Motor neuron (in vitro differentiated cells): ENCODE measurements around the gene TTC7B. TPM values are rescaled to one million over a fixed set of nuclear protein-coding genes. Genes with fewer than 3 reads are reported as not detected.
A peak's percentile ranks its signal among the peaks of the same experiment; 100 is the strongest.
"Not testable (repeated sequence)": the region's sequence is repeated elsewhere in the genome, so short reads cannot be mapped to it uniquely, and the experiment has no call there.

Experiments used
- ATAC-seq, 8 experiments: fragments of 200-7000 bp; cut with Tn5 transposase; replicated peaks in 6 of 8; 2 replicates each; pipeline ENCODE4 v1.8.0; 2021; ENCODE audit warnings: mild to moderate bottlenecking in 8 of 8, moderate library complexity in 8 of 8
- H3K27ac ChIP-seq, 2 donors: fragments of 250-450 bp; sonication (Bioruptor Pico); 2 replicates each; pipeline ENCODE4 v1.9.0; 2021; ENCODE audit warnings: antibody characterized with exemption in 2 of 2, mild to moderate bottlenecking in 2 of 2, moderate library complexity in 1 of 2
- H3K4me1 ChIP-seq, 2 donors: fragments of 250-450 bp; sonication (Bioruptor Pico); replicated peaks in 1 of 2; 2 replicates each; pipeline ENCODE4 v1.6.1; 2021; ENCODE audit warnings: antibody characterized with exemption in 2 of 2, mild to moderate bottlenecking in 2 of 2, moderate library complexity in 1 of 2
- H3K4me3 ChIP-seq, 5 donors: fragments of 250-450 bp; sonication (Bioruptor Pico); 2 replicates each; pipeline ENCODE4 v1.9.0; 2021; ENCODE audit warnings: antibody characterized with exemption in 5 of 5, mild to moderate bottlenecking in 5 of 5, moderate library complexity in 4 of 5
- WGBS, 10 experiments: fragments of 450-650 bp; shearing (Covaris generic); methylation state at CpG; one replicate each; pipeline ENCODE4 v1.0.0; 2022; 5-methylcytosine and 5-hydroxymethylcytosine counted together
- in situ Hi-C, 9 experiments: fragments of 400-800 bp; cut with MboI; loops; one replicate each; pipeline ENCODE4 v1.15.0; 2021; ENCODE audit warnings: low sequenced_read_pairs in 9 of 9, low pct_unique_long_range_greater_than_20kb in 2 of 9; ENCODE audit not compliant: unreplicated experiment in 9 of 9
- total RNA-seq, 8 experiments: library from RNA; unstranded; fragments of 300-600 nt; gene quantifications; 2 replicates each; pipeline versions ENCODE4 v1.2.3 to v1.2.4, GENCODE V29; 2022

Gene TTC7B
- 10 to 100 TPM in 7 of 8 experiments, under 1 TPM in 1; 0.81 to 38.2 (median 22.8) TPM for total RNA-seq

DNA sequence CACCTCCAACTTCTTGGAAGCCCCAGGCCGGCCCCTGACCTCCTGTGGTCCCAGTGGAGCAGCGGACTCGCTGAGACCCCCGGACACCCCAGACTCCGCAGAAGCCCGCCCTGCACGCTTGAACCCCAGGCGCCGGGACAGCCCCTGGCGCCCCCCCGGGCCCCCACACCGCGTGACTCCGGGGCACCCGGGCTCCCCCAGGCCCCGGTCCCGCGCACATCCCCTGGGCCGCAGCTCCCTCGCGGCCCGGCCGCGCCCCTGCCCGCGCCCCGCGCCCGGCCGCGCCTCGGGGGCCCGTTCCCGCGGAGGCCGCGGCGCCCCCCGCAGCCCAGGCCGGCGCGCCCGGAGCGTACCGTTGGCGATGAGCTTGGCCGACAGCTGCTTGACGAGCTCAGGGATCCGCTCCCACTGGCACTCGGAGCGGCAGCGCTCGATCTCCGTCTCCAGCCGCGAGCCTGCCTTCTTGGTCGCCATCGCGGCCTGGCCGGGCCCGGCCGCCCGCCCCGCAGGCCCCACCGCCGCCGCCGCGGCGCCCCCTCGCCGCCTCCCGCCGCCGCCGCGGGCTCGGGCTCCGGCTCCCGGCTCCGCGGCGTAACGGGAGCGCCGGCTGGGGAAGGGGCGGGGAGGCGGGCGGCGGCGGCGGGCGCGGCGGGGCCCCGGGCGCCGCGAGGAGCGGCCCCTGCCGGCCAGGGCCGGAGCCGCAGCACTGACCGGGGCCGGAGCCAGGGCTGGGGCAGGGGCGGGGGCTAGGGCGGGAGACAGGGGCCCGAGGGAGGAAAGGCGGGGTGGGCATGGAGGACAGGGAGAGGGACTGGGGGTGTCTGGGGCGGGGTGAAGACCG, at the start of gene TTC7B:
TTC7B (minus strand) TSS at position 609 of the 841 bp plus-strand sequence; CDS start at position 474, 135 bp downstream.
- H3K4me1 ChIP-seq, result peaks cover 10 to 13% of the 10 kb centered on the region in 2 donors
- peak within 1 kb of the TSS; percentile 87 to 98 (median 90) for H3K4me3 ChIP-seq
- WGBS, 10 experiments, result no CpG with 5 or more reads among the region's 111 CpGs
- peak within 1 kb of the TSS; percentile 65 to 72 for H3K27ac ChIP-seq
- ATAC-seq, result peak; percentile 81 to 95 (median 85)
- in situ Hi-C loops, result no loop called here

DNA sequence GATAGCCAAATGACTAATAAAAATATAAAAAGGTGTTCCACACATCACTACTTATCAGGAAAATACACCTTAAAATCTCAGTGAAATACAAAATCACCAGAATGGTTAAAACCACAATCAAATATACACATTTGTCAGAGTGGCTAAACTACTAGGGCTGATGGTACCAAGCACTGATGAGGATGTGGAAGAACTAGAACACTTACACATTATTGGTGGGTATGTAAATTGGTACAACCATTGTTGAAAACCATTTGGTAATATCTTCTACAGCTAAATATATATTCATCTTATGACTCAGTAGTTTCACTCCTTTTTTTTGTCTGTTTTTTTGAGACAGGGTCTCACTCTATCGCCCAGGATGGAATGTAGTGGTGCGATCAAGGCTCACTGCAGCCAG, 48.5 kb upstream of the TTC7B start:
- no peak for ATAC-seq
- WGBS, 10 experiments, result 81 to 100% (median 100%) methylated on average over 1 to 2 of the region's 2 CpGs
- in situ Hi-C loops, result no loop called here
- Histone ChIP-seq H3K27ac (no peak overlapping the region), H3K4me1 (no peaks in the 10 kb centered on the region), H3K4me3 (no peak overlapping the region)

GRCh38 chr14:90858511-90858910, 42.3 kb upstream of the TTC7B start:
- 71 to 93% (median 82%) methylated on average over 3 to 5 of the region's 5 CpGs; no CpG with 5 or more reads in 1 of the 10 experiments for WGBS, 10 experiments
- H3K4me1 ChIP-seq, result no peaks in the 10 kb centered on the region
- in situ Hi-C loops, result no loop called here
- H3K27ac ChIP-seq, result no peak overlapping the region
- H3K4me3 ChIP-seq, result no peak overlapping the region
- ATAC-seq, result no peak

DNA sequence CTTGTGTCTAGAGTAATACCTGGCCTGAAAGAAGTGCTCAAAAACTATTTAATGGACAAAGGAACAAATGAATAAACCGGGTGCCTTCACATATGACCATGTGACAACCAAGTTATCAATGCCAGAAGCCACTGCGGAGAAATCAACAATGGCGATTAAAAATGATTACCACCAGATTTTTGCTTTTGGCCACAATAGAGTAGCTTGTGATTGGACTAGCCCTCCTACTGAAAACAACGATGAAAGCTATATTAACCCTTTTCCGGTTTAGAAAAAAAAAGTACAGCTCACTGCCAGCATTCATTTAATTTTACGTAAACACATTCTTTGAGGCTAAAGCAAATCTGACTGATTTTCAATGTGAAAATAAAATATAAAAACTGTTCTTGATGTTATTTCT, 41.6 kb upstream of the TTC7B start:
- no peak for ATAC-seq
- Histone ChIP-seq H3K4me3 (no peak overlapping the region), H3K4me1 (no peaks in the 10 kb centered on the region), H3K27ac (no peak overlapping the region)
- 43 to 100% (median 81%) methylated on average over 2 to 6 of the region's 6 CpGs for WGBS, 10 experiments
- in situ Hi-C loops, result no loop called here

DNA sequence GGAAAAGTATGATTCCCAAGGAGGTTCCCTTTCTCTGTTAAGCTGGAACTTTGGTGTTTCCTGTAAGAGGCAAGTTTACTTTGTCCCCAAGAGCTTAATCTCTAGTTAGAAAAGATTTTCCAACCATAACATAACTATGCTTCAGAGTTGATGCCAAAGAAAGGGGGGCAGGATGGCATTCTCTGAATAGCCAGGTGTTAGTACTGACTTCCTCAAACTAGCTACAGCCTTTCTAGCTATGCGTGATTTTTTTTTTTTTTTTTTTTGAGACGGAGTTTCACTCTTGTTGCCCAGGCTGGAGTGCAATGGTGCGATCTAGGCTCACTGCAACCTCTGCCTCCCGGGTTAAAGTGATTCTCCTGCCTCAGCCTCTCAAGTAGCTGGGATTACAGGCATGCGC, 39.9 kb upstream of the TTC7B start:
- H3K4me3 ChIP-seq, H3K4me1 ChIP-seq, ATAC-seq, in situ Hi-C loops, H3K27ac ChIP-seq: not testable (repeated sequence)
- 63 to 100% (median 90%) methylated on average over 1 to 4 of the region's 5 CpGs; no CpG with 5 or more reads in 5 of the 10 experiments for WGBS, 10 experiments

DNA sequence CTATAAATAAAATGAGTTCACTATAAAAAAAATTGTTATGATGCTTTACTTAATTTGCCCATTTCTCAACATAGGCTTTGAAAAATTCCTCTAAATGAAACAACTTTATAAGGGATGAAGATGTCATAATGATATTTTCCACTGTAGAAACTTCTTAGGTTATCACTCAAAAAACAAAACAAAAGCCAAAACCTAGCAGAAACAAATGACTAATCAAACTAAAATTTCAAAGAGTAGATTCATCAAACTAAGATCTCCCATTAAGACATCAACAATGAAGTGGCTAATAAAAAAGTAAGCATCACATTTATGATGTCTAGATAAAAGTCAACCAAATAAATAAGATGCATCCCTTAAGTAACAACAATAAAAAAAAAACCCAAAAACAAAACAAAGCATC, 36.9 kb upstream of the TTC7B start:
- Histone ChIP-seq H3K4me1 (no peaks in the 10 kb centered on the region), H3K27ac (no peak overlapping the region), H3K4me3 (no peak overlapping the region)
- ATAC-seq, result no peak
- in situ Hi-C loops, result no loop called here

DNA sequence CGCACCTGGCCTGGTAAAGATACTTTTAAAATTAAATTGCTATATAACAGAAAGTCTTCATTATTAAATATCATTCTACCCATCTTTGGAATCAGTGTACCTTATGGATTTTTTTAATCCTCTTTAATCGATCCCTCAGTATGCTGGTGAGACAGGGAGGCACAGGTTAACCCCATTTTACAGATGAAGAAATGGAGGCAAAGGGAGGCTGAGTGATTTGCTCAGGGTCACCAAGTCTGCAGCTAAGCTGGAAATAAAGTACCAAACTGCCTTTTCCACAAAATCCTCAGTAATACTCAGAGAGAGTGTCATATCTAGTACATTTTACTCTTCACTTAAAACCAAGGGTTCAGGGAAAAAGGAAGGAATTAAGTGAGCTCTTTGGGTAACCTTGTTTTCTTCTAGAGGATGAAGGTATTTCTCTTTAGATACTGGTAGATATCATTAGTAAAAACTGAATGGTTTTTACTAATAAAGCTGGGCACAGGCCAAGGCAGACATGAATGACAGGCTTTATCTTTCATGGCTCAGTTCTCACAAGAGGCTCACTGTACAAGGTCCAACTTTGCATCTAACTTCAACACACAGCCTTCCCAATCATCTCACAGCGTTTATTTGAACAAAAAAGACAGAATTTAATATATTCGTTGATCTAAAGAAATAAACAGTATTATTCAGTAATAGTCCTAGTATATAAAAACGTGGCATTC, 35.3 kb upstream of the TTC7B start:
- H3K4me1 ChIP-seq, result no peaks in the 10 kb centered on the region
- no peak overlapping the region for H3K4me3 ChIP-seq
- 59 to 100% (median 88%) methylated on average over 1 to 5 of the region's 5 CpGs for WGBS, 10 experiments

DNA sequence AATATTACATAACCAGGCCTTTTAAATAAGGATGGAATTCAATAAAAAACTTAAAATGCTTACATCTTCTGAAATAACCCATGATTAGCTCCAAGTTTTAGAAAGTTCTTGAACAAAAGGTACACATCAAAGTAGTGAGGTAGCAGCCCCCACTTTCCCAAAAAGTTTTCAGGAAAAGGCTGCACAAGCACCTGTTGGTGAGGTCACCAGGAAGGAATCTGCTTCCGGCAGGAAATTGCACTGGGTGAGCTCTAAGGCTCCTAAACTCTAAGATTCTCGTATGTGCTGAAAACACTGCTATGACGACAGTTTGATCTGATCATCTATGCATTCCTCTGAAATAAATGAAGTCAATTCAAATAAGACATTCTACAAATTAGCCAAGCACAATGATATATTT, 34.3 kb upstream of the TTC7B start:
- in situ Hi-C loops, result no loop called here
- no peak overlapping the region for H3K27ac ChIP-seq
- 57 to 100% (median 93%) methylated on average over 1 to 3 of the region's 3 CpGs; no CpG with 5 or more reads in 1 of the 10 experiments for WGBS, 10 experiments

More for the DNA sequence above, 35.3 kb upstream of the TTC7B start:
- no peak overlapping the region for H3K27ac ChIP-seq
- no peak for ATAC-seq
- in situ Hi-C loops, result no loop called here

DNA sequence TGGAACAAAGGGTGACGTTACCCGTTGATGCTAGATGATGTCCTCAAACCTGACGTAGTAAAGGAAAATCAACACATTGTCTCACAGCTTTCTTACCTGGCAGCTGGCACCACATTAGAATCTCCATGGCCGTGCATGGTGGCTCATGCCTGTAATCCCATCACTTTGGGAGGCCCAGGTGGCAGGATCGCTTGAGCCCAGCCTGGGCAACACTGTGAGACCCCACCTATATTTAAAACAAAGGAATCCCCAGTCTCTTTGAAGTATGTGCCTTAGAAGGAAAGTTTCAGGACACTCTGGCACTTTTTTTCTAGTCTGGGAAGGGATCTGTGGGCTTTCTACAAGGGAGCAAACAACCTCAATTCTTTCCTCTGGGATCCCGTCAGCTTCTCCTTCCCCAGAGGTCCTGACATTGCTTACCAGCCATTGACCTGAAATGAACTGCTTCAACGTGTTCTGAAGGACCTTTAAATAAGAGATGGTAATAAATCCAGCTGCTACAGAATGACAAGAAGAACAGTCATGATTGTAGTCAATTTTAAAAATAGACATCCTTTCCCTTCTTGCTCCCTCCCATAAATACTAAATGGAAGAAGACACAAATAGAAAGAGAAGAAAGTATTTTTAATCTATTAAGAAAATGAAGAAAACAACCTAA, 33.7 kb upstream of the TTC7B start:
- in situ Hi-C loops, result no loop called here
- Histone ChIP-seq H3K4me1 (no peaks in the 10 kb centered on the region), H3K27ac (no peak overlapping the region), H3K4me3 (no peak overlapping the region)
- ATAC-seq, result no peak
- WGBS, 10 experiments, result 0 to 100% (median 60%) methylated on average over 1 to 6 of the region's 7 CpGs

More for the DNA sequence above, 34.3 kb upstream of the TTC7B start:
- Histone ChIP-seq H3K4me3 (no peak overlapping the region), H3K4me1 (no peaks in the 10 kb centered on the region)
- peak in 2 of 8 experiments; percentile 46 to 52 for ATAC-seq

- in situ Hi-C loops, result no loop called here
- ATAC-seq, result peak in 4 of 8 experiments; percentile 16 to 62 (median 46)
- Histone ChIP-seq H3K4me1 (no peaks in the 10 kb centered on the region), H3K27ac (no peak overlapping the region), H3K4me3 (no peak overlapping the region)
- WGBS, 10 experiments, result 60 to 94% (median 87%) methylated on average over 1 to 16 of the region's 17 CpGs; no CpG with 5 or more reads in 1 of the 10 experiments
These were observed 32.9 kb upstream of the TTC7B start for GRCh38 chr14:90848944-90849731.

- in situ Hi-C loops, result no loop called here
- H3K4me1 ChIP-seq, result no peaks in the 10 kb centered on the region
- WGBS, 10 experiments, result 17 to 100% (median 84%) methylated on average over 1 to 4 of the region's 4 CpGs; no CpG with 5 or more reads in 3 of the 10 experiments
- no peak overlapping the region for H3K27ac ChIP-seq
- no peak overlapping the region for H3K4me3 ChIP-seq
- peak in 1 of 8 experiments; percentile 54 for ATAC-seq
These were observed 30.3 kb upstream of the TTC7B start for GRCh38 chr14:90846511-90846910.

DNA sequence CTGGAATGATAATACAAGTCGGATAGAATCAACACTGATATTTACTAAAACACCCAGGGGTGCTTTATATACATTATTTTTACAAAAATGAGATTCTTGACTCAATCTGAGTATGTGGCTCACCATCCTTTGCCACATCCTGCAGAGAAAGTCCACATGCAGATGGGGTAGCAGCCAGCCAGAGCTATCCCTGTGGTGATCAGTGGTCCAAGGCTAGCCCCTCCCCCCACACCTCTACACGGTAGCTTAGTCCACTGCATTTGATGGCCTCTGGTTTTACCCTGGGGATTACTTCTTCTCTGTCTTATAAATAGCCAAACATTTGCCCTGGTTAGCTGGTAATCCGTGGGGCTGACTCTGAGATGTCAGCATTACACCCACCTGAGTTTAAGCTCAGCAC, 28.1 kb upstream of the TTC7B start:
- H3K27ac ChIP-seq, result no peak overlapping the region
- no peak overlapping the region for H3K4me3 ChIP-seq
- no peaks in the 10 kb centered on the region for H3K4me1 ChIP-seq
- WGBS, 10 experiments, result 40 to 100% (median 72%) methylated on average over 1 to 2 of the region's 3 CpGs; no CpG with 5 or more reads in 4 of the 10 experiments
- ATAC-seq, result no peak
- in situ Hi-C loops, result no loop called here
